Pancreas (tissue), 10 donors: ENCODE data around the gene DPPA2. TPM values are rescaled to one million over a fixed set of nuclear protein-coding genes. Genes with fewer than 3 reads are reported as not detected.

Source experiments
- ATAC-seq, 4 donors: fragments of 200-7000 bp; cut with Tn5 transposase; one replicate each; pipeline versions ENCODE4 v1.8.0 to v1.9.1; 2020; ENCODE audit warnings: mild to moderate bottlenecking in 4 of 4, moderate library complexity in 4 of 4
- DNase-seq, 6 donors: peaks; one replicate each; pipeline ENCODE4 v3.0.0-alpha.2; 2020
- FAIRE-seq: peaks from 2 replicates; lab custom pipeline; 2012; peaks lifted over from hg19 to GRCh38; lab: Jason Lieb, UNC
- H3K27ac ChIP-seq, 4 donors: fragments of 200-600 bp; sonication (generic); 1 replicate in 3 of 4; 2 replicates in 1 of 4; pipeline versions ENCODE4 v1.5.0 to v1.8.0; 2020
- H3K27me3 ChIP-seq, 4 donors: fragments of 200-600 bp; one replicate each; pipeline ENCODE4 v1.8.0; 2021
- H3K36me3 ChIP-seq, 3 donors: fragments of 200-600 bp; sonication (generic) in 1 of 3; one replicate each; pipeline versions ENCODE4 v1.5.0 to v1.8.0; 2020 to 2021
- H3K4me1 ChIP-seq, 3 donors: fragments of 200-600 bp; one replicate each; pipeline ENCODE4 v1.8.0; 2021
- H3K4me3 ChIP-seq, 4 donors: fragments of 200-600 bp; sonication (generic) in 2 of 4; one replicate each; pipeline versions ENCODE4 v1.5.0 to v1.8.0; 2020 to 2021
- H3K9me3 ChIP-seq, 4 donors: fragments of 200-600 bp; one replicate each; pipeline ENCODE4 v1.8.0; 2021
- CTCF ChIP-seq, 4 donors: fragments of 200-600 bp; sonication (generic) in 3 of 4; IDR thresholded peaks; one replicate each; pipeline versions ENCODE4 v1.5.0 to v1.8.0; 2021; ENCODE audit warnings: antibody characterized with exemption in 4 of 4
- WGBS, 2 donors: extraction: QIAGEN DNeasy Blood & Tissue Kit; methylation state at CpG; one replicate each; pipeline ENCODE4 v1.1.7; 2013; 5-methylcytosine and 5-hydroxymethylcytosine counted together
- intact Hi-C, 3 donors: fragments of 100-400 bp; cut with DNase I; formaldehyde crosslinking; loops; one replicate each; pipeline versions ENCODE4 v1.11.1 to v1.14.2; 2022
- polyA plus RNA-seq, 2 donors: library from polyadenylated mRNA; stranded (reverse); fragments of 200-250 nt; gene quantifications; one replicate each; pipeline ENCODE4 v1.2.3, GENCODE V29; 2013
- total RNA-seq, 6 donors: library from RNA; stranded (reverse); fragmentation: NEBNext Ultra II Directional in 4 of 6; extraction: Animal tissue kit (Norgen Biotek cat#: 25700) in 4 of 6; gene quantifications; one replicate each; pipeline versions ENCODE4 v1.2.1 to v1.2.4, GENCODE V29; 2021 to 2023
- donor health status: healthy with polysubstance abuse.
- donor health status: DM: no; HTN: no; CAD: no; lungs with moderate emphysema.
- donor health status: DM: no; HTN: no; CAD: no.
- donor health status: control.
- donor health status: control.
- donor health status: Bipolar disorder and iron deficiency.
- donor health status: DM: yes; HTN: yes; CAD: no.
- donor health status: DM: no; HTN: no; CAD: no.
- donor health status: DM: no; HTN: no; CAD: no.
- donor health status: DM: yes; HTN: yes; CAD: no.

The DPPA2 gene
- total and polyA plus RNA-seq, 8 donors = not detected

- Histone ChIP-seq H3K4me3 (no peak overlapping the region), H3K4me1 (no peaks in the 10 kb centered on the region), H3K9me3 (no peaks in the 10 kb centered on the region), H3K27ac (no peak overlapping the region), H3K27me3 (no peaks in the 10 kb centered on the region), H3K36me3 (no peaks in the 10 kb centered on the region)
- ATAC-seq (no peak), DNase-seq (no peak), FAIRE-seq (no peak)
- no peak for TF ChIP-seq CTCF (IDR thresholded peaks at IDR 0.05)
- intact Hi-C loops = no loop called here
- 66 to 73% methylated on average over 3 of the region's 3 CpGs for WGBS, 2 donors
Observed at GRCh38 chr3:109252641-109253040, 63.7 kb downstream of the DPPA2 start.

Other genes with a start within 250 kb of the DPPA2 start
- gene MORC1, start 198.4 kb downstream of the DPPA2 start, total RNA-seq = not detected
- not detected for gene MORC1, start 198.4 kb downstream of the DPPA2 start, polyA plus RNA-seq
- gene C3orf85, start 179.8 kb downstream of the DPPA2 start, total RNA-seq = not detected
- gene C3orf85, start 179.8 kb downstream of the DPPA2 start, polyA plus RNA-seq = not detected
- gene DPPA4, start 21.0 kb upstream of the DPPA2 start, total RNA-seq = 1 to 10 TPM in 1 of 6 donors, not detected in 5; 1.5 TPM
- not detected for gene DPPA4, start 21.0 kb upstream of the DPPA2 start, polyA plus RNA-seq